HT1080 (cell line): ENCODE data around the gene HMGCL. TPM values are rescaled to one million over a fixed set of nuclear protein-coding genes. Genes with fewer than 3 reads are reported as not detected.

ENCODE experiments used
- DNase-seq: peaks from one replicate; pipeline ENCODE4 v3.0.0-alpha.2; 2015; ENCODE audit warnings: low read depth
- total RNA-seq: library from RNA; depleted of rRNA; stranded (reverse); fragments of >200 nt; shearing (Covaris generic); gene quantifications from 2 replicates; pipeline ENCODE4 v1.2.3, GENCODE V29; 2014; rRNA removed

The HMGCL gene
- total RNA-seq, 1 experiment from 2014 or later = 9.9 TPM

DNA sequence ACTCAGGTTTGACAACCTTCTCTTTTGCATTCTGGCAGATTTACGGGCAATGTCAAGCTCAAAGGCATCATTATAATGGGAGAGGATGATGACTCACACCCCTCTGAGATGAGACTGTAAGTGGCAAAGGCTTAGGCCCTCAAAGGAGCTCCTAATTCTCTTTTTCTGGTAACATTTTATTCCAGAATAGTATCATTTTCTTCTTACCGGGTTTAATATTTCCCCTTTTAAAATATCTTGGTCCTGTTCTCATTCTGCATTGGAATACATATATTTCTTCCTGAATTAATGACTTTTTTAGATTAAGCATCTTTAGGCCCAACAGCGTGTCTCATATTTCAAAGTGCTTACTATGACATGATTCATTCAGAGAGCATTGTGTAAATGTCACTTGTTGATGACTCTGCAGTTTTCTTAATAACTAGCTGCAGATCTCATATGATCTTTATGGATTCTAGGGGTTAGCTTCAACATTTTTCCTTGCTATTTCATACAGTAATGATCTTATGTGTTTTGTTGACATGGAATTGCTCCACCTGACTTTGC lies 45.3 kb downstream of the HMGCL start:
- peak; percentile 76 for DNase-seq

DNA sequence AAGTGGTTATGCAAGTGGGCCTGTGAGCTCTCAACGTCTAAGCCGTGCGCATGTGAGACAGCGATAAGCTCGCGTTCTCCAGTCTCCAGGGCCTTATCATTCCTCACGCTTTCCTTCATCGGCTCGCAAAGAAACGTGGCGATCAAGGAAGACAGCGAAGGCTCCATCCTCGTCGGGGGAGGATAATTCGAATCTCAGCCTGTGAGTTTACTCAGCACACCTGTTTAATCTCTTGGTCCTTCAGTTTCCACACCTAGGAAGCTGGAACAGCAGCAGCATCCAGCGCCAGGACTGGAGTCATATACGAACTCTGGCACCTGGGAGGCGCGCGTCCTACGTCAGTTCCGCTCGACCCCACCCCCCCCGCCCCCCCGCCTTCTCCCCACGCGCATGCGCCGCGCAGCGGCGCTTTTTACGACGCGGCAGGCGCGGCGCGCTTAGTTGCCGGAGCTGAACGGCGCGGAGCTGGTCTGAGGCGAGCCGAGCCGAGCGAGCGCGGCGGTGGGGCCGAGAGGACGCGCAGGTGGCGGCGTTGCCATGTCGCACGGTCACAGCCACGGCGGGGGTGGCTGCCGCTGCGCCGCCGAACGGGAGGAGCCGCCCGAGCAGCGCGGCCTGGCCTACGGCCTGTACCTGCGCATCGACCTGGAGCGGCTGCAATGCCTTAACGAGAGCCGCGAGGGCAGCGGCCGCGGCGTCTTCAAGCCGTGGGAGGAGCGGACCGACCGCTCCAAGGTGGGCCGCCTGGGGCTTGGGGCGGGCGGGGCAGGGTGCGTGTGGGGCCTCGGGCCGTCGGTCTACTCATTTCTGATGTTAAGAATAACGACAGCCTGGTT lies 47.0 kb downstream of the HMGCL start, which contains the start of gene PITHD1:
PITHD1 (plus strand) TSS at position 440 of the 836 bp plus-strand sequence; CDS start at position 538, 98 bp downstream.
- peak; percentile 60 for DNase-seq

DNA sequence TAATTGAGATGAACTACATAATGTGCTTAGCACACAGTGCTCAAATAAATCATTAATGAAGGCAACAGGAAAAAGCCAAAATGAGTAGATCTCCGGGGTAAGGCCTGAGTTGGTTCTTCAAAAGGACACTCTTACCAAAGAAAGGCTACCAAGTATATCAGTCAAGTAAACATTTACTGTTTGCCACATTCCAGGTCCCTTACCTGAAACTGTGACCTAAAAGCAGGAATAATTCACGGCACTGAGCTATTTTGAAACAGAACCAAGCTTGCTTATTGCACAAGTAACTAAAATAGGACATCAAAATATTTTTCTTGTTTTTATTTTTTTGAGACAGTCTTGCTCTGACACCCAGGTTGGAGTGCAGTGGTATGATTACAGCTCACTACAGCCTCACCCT lies 49.0 kb downstream of the HMGCL start:
- no peak for DNase-seq

DNA sequence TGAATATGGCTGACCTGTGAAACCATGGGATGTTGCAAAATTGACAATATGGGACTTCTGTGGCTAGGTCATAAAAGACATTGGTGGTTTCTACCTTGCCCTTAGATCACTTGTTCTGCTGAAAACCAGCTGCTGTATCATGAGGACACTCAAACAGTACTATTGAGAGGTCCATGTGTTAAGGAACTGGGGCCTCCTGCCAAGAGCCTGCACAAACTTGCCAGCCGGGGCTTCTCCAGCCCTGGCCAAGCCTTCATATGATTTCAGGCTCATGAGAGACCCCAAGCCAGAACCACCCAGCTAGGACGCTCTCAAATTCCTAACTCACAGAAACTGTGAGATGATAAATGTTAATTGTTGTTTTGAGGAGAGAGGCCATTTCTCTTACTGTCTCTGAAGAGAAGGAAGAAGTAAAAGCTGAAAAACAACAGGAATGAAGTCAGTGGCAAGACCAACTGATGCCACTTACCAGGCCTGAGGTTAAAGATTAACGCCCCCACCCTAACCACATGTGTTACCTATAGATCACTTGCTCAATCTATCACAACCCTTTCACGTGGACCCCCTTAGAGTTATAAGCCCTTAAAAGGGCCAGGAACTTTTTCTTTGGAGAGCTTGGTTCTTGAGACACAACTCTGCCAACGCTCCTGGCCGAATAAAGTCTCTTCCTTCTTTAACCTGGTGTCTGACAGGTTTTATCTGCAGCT lies 50.9 kb downstream of the HMGCL start:
- no peak for DNase-seq

DNA sequence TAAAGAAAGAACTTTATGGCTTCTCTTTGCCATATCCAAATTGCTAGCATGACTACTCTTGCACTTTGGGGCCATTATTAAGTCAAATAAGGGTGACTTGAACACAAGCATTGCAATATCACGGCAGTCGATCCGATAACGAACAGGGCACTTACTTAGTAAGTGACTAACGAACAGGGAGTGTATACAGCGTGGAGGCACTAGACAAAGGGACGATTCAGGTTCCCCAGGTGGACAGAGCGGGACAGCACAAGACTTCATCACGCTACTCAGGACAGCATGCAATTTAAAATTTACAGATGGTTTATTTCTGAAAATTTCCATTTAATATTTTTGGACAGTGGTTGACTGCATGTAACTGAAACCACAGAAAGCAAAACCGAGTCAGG lies 52.4 kb downstream of the HMGCL start:
- no peak for DNase-seq

DNA sequence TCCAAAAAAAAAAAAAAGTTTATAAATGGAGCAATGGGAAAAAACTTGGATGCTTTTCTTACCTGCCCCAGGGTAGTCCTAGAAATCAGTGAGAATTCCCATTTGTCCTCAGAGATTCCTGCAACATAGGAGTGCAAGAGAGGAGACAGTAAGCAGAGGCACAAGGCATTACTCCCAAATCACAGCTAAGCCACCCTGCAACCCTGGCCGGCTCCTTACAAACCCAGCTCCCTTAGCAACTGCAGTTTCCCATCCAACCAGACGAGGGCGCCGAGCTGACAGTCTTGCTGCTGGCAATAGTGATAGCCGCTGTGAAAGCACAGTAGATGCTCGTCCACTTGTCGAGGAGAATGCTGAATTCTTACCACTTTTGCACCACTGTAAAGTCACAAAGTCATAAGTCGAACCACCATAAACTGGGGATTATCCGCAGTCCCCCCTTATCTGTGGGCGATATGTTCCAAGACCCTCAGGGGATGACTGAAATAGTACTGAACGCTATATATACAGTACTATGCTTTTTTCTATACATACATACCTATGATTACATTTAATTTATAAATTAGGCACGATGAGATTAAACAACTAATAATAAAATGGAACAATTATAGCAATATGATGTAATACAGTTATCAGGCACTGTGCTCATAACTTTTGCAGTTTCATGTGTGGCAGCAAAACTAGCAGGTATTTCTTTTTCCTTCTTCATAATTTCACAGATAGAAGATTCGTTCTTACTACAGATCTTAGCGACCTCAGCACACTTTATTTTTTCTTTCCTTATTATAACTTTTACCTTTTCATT lies 53.0 kb downstream of the HMGCL start:
- peak; percentile 68 for DNase-seq

DNA sequence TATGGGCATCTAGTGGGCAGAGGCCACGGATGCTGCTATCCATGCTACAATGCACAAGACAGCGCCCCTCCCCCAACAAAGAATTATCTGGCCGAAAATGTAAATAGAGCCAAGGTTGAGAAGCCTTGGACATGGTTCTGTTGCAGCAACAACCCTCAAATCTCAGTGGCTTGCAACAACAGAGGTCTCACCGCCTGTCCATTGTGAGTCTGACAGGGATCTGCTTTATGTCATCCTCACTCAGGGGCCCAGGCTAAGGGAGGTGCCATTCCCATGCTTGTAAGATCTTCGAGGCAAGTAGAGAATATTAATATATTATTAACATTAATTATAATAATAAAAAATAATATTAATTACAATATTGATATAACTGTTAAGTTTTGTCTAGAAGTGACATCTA lies 56.5 kb downstream of the HMGCL start:
- DNase-seq = no peak

DNA sequence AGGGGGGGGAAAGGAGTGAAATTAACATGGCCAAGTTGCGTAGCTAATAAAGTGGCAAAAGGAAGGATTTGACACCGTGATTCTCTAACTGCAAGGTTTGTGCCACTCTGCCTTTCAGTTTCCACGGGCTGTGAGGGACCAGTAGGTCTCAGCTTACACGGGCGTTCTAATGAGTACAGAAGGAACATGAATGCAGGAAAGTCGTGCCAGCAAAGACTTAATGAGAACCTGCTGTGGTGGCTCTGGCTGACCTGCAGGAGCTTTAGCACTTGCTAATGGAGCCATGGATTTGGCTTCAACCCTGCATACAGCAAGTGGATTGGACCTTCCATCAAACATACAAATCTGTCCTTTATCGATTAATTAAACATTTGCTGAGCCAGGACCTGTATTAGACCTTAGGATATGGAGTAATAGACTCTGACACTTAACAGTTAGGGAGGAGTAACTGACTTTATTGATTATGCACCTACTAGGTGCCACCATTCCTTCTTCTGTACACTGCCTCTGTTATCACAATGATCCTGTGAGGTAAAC lies 62.1 kb downstream of the HMGCL start:
- DNase-seq = no peak

DNA sequence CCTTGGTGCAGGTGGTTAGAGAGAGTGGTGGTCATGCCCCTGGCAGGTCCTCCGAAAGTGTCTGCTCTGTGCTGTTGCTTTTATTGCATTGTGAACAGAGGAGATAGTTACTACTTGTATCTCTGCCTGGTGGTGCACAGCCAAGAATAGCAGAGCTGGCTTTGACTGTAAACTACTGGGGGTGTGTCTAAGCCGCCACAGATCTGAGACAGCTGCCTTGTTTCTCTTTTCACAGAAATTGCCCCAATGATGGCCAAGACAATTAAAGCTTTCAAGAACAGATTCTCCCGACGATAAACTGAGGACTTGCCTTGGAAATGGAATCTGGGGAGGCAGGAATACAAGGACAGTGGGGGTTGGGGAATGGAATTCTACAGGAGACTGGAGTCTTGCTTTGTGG lies 66.0 kb downstream of the HMGCL start:
- DNase-seq = no peak

DNA sequence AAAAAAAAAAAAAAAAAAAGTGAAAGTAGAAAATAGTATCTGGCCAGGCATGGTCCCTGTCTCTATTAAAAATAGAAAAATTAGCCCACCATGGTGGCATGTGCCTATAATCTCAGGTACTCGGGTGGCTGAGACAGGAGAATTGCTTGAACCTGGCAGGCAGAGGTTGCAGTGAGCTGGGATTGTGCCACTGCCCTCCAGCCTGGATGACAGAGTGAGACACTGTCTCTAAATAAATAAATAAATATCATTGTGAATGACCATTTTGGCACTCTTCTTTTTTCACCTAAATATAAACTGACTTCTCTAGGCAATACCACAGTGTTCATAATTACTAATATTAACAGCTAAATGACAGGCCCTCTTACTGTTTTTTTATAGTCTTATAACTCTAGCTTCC lies 67.4 kb downstream of the HMGCL start:
- DNase-seq = no peak

DNA sequence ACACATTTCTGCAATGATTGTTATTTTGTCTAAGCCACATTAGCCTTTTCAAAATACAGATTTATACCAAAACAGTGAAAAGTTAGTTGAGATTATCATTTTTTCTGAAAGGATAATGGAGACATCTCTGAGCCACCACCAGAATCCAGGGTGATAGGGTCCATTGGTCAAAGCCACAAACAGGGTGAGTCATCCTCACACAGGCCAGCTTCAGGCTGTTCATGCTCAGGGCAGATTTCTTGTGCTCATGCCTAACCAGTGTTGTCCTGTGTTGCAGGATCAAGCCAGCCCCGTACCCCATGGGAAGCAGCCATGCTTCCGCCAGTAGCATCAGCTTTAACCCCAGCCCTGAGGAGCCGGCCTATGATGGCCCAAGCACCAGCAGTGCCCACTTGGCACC lies 68.6 kb downstream of the HMGCL start:
- DNase-seq = peak; percentile 61

DNA sequence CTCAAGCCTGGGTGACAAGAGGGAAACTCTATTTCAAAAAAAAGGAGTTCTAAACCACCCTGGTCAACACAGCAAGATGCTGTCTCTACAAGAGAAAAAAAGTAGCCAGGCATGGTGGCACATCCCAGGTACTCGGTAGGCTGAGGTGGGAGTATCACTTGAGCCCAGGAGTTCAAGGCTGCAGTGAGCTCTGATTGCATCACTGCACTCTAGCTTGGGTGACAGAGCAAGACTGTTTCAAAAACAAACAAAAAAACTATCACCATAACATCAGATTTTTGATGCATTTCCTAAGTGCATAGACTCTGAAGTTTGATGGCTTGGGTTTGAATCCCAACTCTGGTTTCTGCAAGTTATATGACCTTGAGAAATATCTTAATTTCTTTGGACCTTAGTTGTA lies 72.3 kb downstream of the HMGCL start:
- DNase-seq = no peak

Other genes starting within 250 kb of the HMGCL start
- 2,017 and 2,289 TPM in 2 replicates for gene RPL11, start 133.6 kb downstream of the HMGCL start, total RNA-seq
- 86.5 and 105 TPM in 2 replicates for gene ELOA, start 82.0 kb downstream of the HMGCL start, total RNA-seq
- gene PITHD1, start 47.0 kb downstream of the HMGCL start, total RNA-seq = 124 and 129 TPM in 2 replicates
- gene LYPLA2, start 34.3 kb downstream of the HMGCL start, total RNA-seq = 165 and 186 TPM in 2 replicates
- 144 and 146 TPM in 2 replicates for gene GALE, start 24.7 kb downstream of the HMGCL start, total RNA-seq
- gene FUCA1, start 42.9 kb upstream of the HMGCL start, total RNA-seq = 2.3 and 3.5 TPM in 2 replicates
- not detected in 2 replicates for gene CNR2, start 87.9 kb upstream of the HMGCL start, total RNA-seq
- gene PNRC2, start 134.4 kb upstream of the HMGCL start, total RNA-seq = 65.5 and 326 TPM in 2 replicates
- gene SRSF10, start 154.9 kb upstream of the HMGCL start, total RNA-seq = 85.7 and 113 TPM in 2 replicates